SU-DHL-6 (cell line): ENCODE results near the gene PLEK.

Source experiments
- H2AFZ ChIP-seq: fragments of 200-600 bp; sonication (generic); 2 replicates; pipeline ENCODE4 v1.6.1; 2014; ENCODE audit warnings: low read depth, mild to moderate bottlenecking, moderate library complexity, mixed read lengths, antibody characterized with exemption, low read length; ENCODE audit not compliant: severe bottlenecking
- H3F3A ChIP-seq: fragments of 200-600 bp; shearing (Covaris generic); 2 replicates; pipeline ENCODE4 v1.6.0; 2016; ENCODE audit warnings: antibody characterized with exemption, mild to moderate bottlenecking; ENCODE audit not compliant: insufficient read depth
- H3K27ac ChIP-seq: fragments of 200-600 bp; sonication (generic); 2 replicates; pipeline ENCODE4 v1.5.1; 2016; ENCODE audit warnings: low read depth, mild to moderate bottlenecking, low read length, moderate library complexity, mixed read lengths
- H3K27me3 ChIP-seq: fragments of 200-600 bp; sonication (generic), shearing (Covaris generic); 2 replicates; pipeline ENCODE4 v1.6.0; 2014; ENCODE audit warnings: mild to moderate bottlenecking, low read length
- H3K36me3 ChIP-seq: fragments of 200-600 bp; sonication (generic); 2 replicates; pipeline ENCODE4 v1.6.1; 2014; ENCODE audit warnings: mild to moderate bottlenecking, low read length, mixed read lengths
- H3K4me2 ChIP-seq: fragments of 300-600, 200-600 bp; shearing (Covaris generic), sonication (generic); 2 replicates; pipeline ENCODE4 v1.6.0; 2014; ENCODE audit warnings: low read length, low read depth, mild to moderate bottlenecking; ENCODE audit not compliant: poor library complexity, severe bottlenecking
- H3K4me3 ChIP-seq: fragments of 200-600 bp; sonication (generic); 2 replicates; pipeline ENCODE4 v1.5.1; 2014; ENCODE audit warnings: antibody characterized with exemption, low read length, mild to moderate bottlenecking, mixed read lengths; ENCODE audit not compliant: insufficient read depth, poor library complexity, severe bottlenecking
- H3K79me2 ChIP-seq: fragments of 200-600 bp; sonication (generic); 2 replicates; pipeline ENCODE4 v1.6.1; 2014; ENCODE audit warnings: mild to moderate bottlenecking, low read length, moderate library complexity; ENCODE audit not compliant: insufficient read depth
- H3K9ac ChIP-seq: fragments of 200-600 bp; sonication (generic); 2 replicates; pipeline ENCODE4 v1.7.0; 2014; ENCODE audit warnings: mild to moderate bottlenecking, low read length
- H3K9me2 ChIP-seq: fragments of 200-600 bp; sonication (generic); replicated peaks from 2 replicates; pipeline ENCODE4 v1.6.1; 2014; ENCODE audit warnings: low read length; ENCODE audit not compliant: insufficient read depth
- H3K9me3 ChIP-seq: fragments of 200-600 bp; sonication (generic); 2 replicates; pipeline ENCODE4 v1.6.1; 2014; ENCODE audit warnings: low read length, mixed read lengths; ENCODE audit not compliant: insufficient read depth
- H4K20me1 ChIP-seq: fragments of 200-600 bp; sonication (generic); 2 replicates; pipeline ENCODE4 v1.6.1; 2014; ENCODE audit warnings: low read depth, mild to moderate bottlenecking, antibody characterized with exemption, low read length, moderate library complexity, mixed read lengths
- CTCF ChIP-seq: fragments of 200-600 bp; sonication (generic); IDR thresholded peaks from one replicate; pipeline ENCODE4 v1.5.1; 2017; ENCODE audit warnings: antibody characterized with exemption, mild to moderate bottlenecking, low read length, moderate library complexity; ENCODE audit not compliant: insufficient read depth, poor library complexity, severe bottlenecking
- EZH2phosphoT487 ChIP-seq: fragments of 200-600 bp; sonication (generic), shearing (Covaris generic); conservative IDR thresholded peaks from 2 replicates; pipeline ENCODE4 v1.6.1; 2018; ENCODE audit warnings: mild to moderate bottlenecking, antibody characterized with exemption, low read length, moderate library complexity, mixed read lengths

Gene PLEK

GRCh38 chr2:68435615-68436014 is 70.5 kb downstream of the PLEK start:
- Histone ChIP-seq H3K4me3 (no peak overlapping the region), H3K9me2 (no peaks in the 10 kb centered on the region), H3K4me2 (peak overlapping the region; percentile 9), H3K27me3 (no peaks in the 10 kb centered on the region), H3K9ac (no peak overlapping the region), H2AFZ (no peak overlapping the region), H3K79me2 (no peaks in the 10 kb centered on the region), H3F3A (0 out of 2 replicates have a peak, but pooled peaks cover 8% of the 10 kb centered on the region), H3K36me3 (no peaks in the 10 kb centered on the region), H3K27ac (peak overlapping the region; percentile 22; the same call in 1 of the 2 replicates), H3K9me3 (no peaks in the 10 kb centered on the region), H4K20me1 (no peaks in the 10 kb centered on the region)
- TF ChIP-seq EZH2phosphoT487: no peak
- no peak for TF ChIP-seq CTCF

GRCh38 chr2:68436270-68436669 is 71.2 kb downstream of the PLEK start:
- no peaks in the 10 kb centered on the region for H3K27me3 ChIP-seq
- no peaks in the 10 kb centered on the region for H3K79me2 ChIP-seq
- no peak overlapping the region for H2AFZ ChIP-seq
- no peaks in the 10 kb centered on the region for H3K36me3 ChIP-seq
- H3K9ac ChIP-seq: 0 out of 2 replicates have a peak overlapping the region, but pooled peaks have one; percentile 8
- H4K20me1 ChIP-seq: no peaks in the 10 kb centered on the region
- H3K27ac ChIP-seq: peak overlapping the region; percentile 22; the same call in 1 of the 2 replicates
- H3K4me2 ChIP-seq: peak overlapping the region; percentile 9
- no peak for TF ChIP-seq CTCF
- no peak for TF ChIP-seq EZH2phosphoT487
- no peaks in the 10 kb centered on the region for H3K9me2 ChIP-seq
- 0 out of 2 replicates have a peak, but pooled peaks cover 8% of the 10 kb centered on the region for H3F3A ChIP-seq
- H3K9me3 ChIP-seq: no peaks in the 10 kb centered on the region
- no peak overlapping the region for H3K4me3 ChIP-seq

- Histone ChIP-seq H3K9me2 (no peaks in the 10 kb centered on the region), H3K9ac (no peak overlapping the region), H2AFZ (no peak overlapping the region), H3K27ac (no peak overlapping the region), H3K27me3 (no peaks in the 10 kb centered on the region), H3K79me2 (no peaks in the 10 kb centered on the region), H3K9me3 (no peaks in the 10 kb centered on the region), H3K4me2 (no peak overlapping the region), H4K20me1 (no peaks in the 10 kb centered on the region), H3F3A (0 out of 2 replicates have a peak, but pooled peaks cover 8% of the 10 kb centered on the region), H3K36me3 (no peaks in the 10 kb centered on the region), H3K4me3 (no peak overlapping the region)
- TF ChIP-seq EZH2phosphoT487: no peak
- TF ChIP-seq CTCF: no peak
Observed at GRCh38 chr2:68438455-68439303, 73.6 kb downstream of the PLEK start.
